ENCODE results near the gene CHD9. TPM values are rescaled to one million over a fixed set of nuclear protein-coding genes. Genes with fewer than 3 reads are reported as not detected.

Gene CHD9
- total RNA-seq, 1 experiment from 2014 or later, result 25.4 TPM

DNA sequence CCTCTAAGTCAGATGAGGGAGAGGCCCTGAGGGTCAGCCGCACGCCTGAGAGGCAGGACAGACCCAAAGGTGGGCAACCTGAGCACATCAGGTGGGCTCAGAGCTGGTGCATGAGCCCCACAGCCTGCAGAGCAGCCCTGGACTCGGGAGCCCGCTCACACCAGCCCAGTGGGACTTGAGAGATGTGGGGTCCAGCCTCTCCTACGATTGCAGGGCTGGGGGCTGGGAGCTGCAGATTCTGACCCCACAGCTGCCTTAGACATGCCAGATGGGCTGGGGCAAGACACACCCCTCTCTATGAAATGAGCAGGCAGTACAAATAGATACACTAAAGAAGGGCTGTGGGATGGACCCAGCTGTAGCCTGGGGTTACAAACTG, 302.4 kb downstream of the CHD9 start:
- CTCF ChIA-PET, result no interaction called here
- TF ChIP-seq REST (IDR thresholded peaks at IDR 0.05; ENCODE audit: insufficient read depth in 1 of 2, low read depth in 2 of 2, low read length in 1 of 2) (no peak), TCF7L2 (IDR thresholded peaks at IDR 0.05; ENCODE audit: low read depth, low read length) (no peak), SIN3A (IDR thresholded peaks at IDR 0.05; ENCODE audit: borderline replicate concordance, insufficient read depth, low read depth, low read length) (no peak), POLR2AphosphoS5 (IDR thresholded peaks at IDR 0.05; ENCODE audit: low read depth, low read length) (no peak)
- TF ChIP-seq, protein P1, sequence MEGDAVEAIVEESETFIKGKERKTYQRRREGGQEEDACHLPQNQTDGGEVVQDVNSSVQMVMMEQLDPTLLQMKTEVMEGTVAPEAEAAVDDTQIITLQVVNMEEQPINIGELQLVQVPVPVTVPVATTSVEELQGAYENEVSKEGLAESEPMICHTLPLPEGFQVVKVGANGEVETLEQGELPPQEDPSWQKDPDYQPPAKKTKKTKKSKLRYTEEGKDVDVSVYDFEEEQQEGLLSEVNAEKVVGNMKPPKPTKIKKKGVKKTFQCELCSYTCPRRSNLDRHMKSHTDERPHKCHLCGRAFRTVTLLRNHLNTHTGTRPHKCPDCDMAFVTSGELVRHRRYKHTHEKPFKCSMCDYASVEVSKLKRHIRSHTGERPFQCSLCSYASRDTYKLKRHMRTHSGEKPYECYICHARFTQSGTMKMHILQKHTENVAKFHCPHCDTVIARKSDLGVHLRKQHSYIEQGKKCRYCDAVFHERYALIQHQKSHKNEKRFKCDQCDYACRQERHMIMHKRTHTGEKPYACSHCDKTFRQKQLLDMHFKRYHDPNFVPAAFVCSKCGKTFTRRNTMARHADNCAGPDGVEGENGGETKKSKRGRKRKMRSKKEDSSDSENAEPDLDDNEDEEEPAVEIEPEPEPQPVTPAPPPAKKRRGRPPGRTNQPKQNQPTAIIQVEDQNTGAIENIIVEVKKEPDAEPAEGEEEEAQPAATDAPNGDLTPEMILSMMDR (IDR thresholded peaks at IDR 0.05), result no peak
- ATAC-seq (no peak), DNase-seq (ENCODE audit: low read depth, low spot score) (no peak)
- intact Hi-C loops (cut with micrococcal nuclease; ENCODE audit: unreplicated experiment), result no loop called here
- Histone ChIP-seq H3K36me3 (ENCODE audit: control insufficient read depth, insufficient read depth, low read length) (no peaks in the 10 kb centered on the region), H3K4me3 (ENCODE audit: low read depth in 2 of 2, low read length in 2 of 2) (no peak overlapping the region), H3K4me1 (ENCODE audit: control insufficient read depth, insufficient read depth, low read length) (no peaks in the 10 kb centered on the region), H3K27ac (ENCODE audit: low read length) (no peak overlapping the region), H3K27me3 (ENCODE audit: control insufficient read depth, insufficient read depth, low read length) (no peaks in the 10 kb centered on the region), H3K9me3 (ENCODE audit: control insufficient read depth, insufficient read depth, low read depth, low read length) (no peaks in the 10 kb centered on the region)
- POLR2A ChIA-PET, result no interaction called here
- BruUV-seq (replicated peaks), result no TSS peak
- in situ Hi-C loops (cut with HindIII; ENCODE audit: low pct_unique_long_range_greater_than_20kb, low sequenced_read_pairs), result no loop called here

DNA sequence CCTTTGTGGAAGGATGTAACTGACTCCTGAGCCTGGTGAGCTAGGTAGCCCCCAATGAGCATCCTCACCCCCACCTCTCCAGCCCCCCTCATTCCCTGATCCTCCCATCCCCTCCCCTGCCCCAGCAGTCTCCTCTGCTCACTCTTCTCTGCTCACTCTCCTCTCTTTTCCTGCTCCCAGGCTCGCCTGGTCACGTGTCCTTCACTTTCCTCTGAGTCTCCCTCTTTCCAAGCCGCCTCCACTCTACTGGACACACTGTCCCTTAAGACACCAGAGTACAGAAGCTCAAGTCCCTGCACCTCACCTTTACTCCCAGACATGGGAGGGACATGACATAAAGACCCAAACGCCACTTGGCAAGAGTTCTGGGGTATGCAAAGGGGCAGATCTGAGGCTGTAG, 303.2 kb downstream of the CHD9 start:
- no TSS peak for BruUV-seq (replicated peaks)

More for the DNA sequence above, 303.2 kb downstream of the CHD9 start:
- DNase-seq (ENCODE audit: low read depth, low spot score), result no peak
- no peaks in the 10 kb centered on the region for H3K9me3 ChIP-seq (ENCODE audit: control insufficient read depth, insufficient read depth, low read depth, low read length)
- CTCF ChIA-PET, result no interaction called here
- no peaks in the 10 kb centered on the region for H3K36me3 ChIP-seq (ENCODE audit: control insufficient read depth, insufficient read depth, low read length)
- H3K27me3 ChIP-seq (ENCODE audit: control insufficient read depth, insufficient read depth, low read length), result no peaks in the 10 kb centered on the region
- in situ Hi-C loops (cut with HindIII; ENCODE audit: low pct_unique_long_range_greater_than_20kb, low sequenced_read_pairs), result no loop called here
- no peaks in the 10 kb centered on the region for H3K4me1 ChIP-seq (ENCODE audit: control insufficient read depth, insufficient read depth, low read length)
- no peak overlapping the region for H3K4me3 ChIP-seq (ENCODE audit: low read depth in 2 of 2, low read length in 2 of 2)
- TF ChIP-seq REST (IDR thresholded peaks at IDR 0.05; ENCODE audit: insufficient read depth in 1 of 2, low read depth in 2 of 2, low read length in 1 of 2) (no peak), TCF7L2 (IDR thresholded peaks at IDR 0.05; ENCODE audit: low read depth, low read length) (no peak), SIN3A (IDR thresholded peaks at IDR 0.05; ENCODE audit: borderline replicate concordance, insufficient read depth, low read depth, low read length) (no peak), POLR2AphosphoS5 (IDR thresholded peaks at IDR 0.05; ENCODE audit: low read depth, low read length) (no peak)
- TF ChIP-seq, protein P1 (IDR thresholded peaks at IDR 0.05), result no peak
- no peak for ATAC-seq
- no peak overlapping the region for H3K27ac ChIP-seq (ENCODE audit: low read length)
- intact Hi-C loops (cut with micrococcal nuclease; ENCODE audit: unreplicated experiment), result no loop called here
- POLR2A ChIA-PET, result no interaction called here
